Left hindlimb (tissue), 1 donor: ENCODE measurements around the gene ARID5B.

Source experiments
- DNase-seq: peaks from one replicate; pipeline ENCODE4 v3.0.0-alpha.2; 2018

Gene ARID5B

GRCh38 chr10:62057850-62058249 is 156.4 kb downstream of the ARID5B start:
- DNase-seq = no peak

GRCh38 chr10:62058476-62058875 is 157.0 kb downstream of the ARID5B start:
- no peak for DNase-seq

- no peak for DNase-seq
Observed at GRCh38 chr10:62058896-62059216, 157.4 kb downstream of the ARID5B start.

GRCh38 chr10:62059217-62059920 is 157.9 kb downstream of the ARID5B start:
- no peak for DNase-seq

GRCh38 chr10:62062028-62062427 is 160.5 kb downstream of the ARID5B start:
- DNase-seq = no peak

GRCh38 chr10:62062752-62063512 is 161.4 kb downstream of the ARID5B start:
- DNase-seq = no peak

- no peak for DNase-seq
Observed at GRCh38 chr10:62063795-62064472, 162.4 kb downstream of the ARID5B start.

- DNase-seq = no peak
Observed at GRCh38 chr10:62067560-62067959, 166.1 kb downstream of the ARID5B start.

GRCh38 chr10:62068464-62068863 is 167.0 kb downstream of the ARID5B start:
- DNase-seq = no peak

GRCh38 chr10:62069452-62070178 is 168.1 kb downstream of the ARID5B start:
- no peak for DNase-seq

- no peak for DNase-seq
Observed at GRCh38 chr10:62071846-62072281, 170.4 kb downstream of the ARID5B start.

GRCh38 chr10:62072901-62073300 is 171.4 kb downstream of the ARID5B start:
- DNase-seq = no peak

GRCh38 chr10:62073429-62073828 is 171.9 kb downstream of the ARID5B start:
- no peak for DNase-seq

- no peak for DNase-seq
Observed at GRCh38 chr10:62075414-62075813, 173.9 kb downstream of the ARID5B start.

- no peak for DNase-seq
Observed at GRCh38 chr10:62075912-62076311, 174.4 kb downstream of the ARID5B start.

- DNase-seq = no peak
Observed at GRCh38 chr10:62076891-62077290, 175.4 kb downstream of the ARID5B start.

- DNase-seq = no peak
Observed at GRCh38 chr10:62077330-62078015, 176.0 kb downstream of the ARID5B start.

- DNase-seq = no peak
Observed at GRCh38 chr10:62079885-62080559, 178.5 kb downstream of the ARID5B start.

- no peak for DNase-seq
Observed at GRCh38 chr10:62080905-62081304, 179.4 kb downstream of the ARID5B start.

- DNase-seq = no peak
Observed at GRCh38 chr10:62081341-62082270, 180.1 kb downstream of the ARID5B start.

GRCh38 chr10:62082271-62082656 is 180.8 kb downstream of the ARID5B start:
- DNase-seq = no peak
